ENCODE data around the gene TLN1.

The TLN1 gene, protein sequence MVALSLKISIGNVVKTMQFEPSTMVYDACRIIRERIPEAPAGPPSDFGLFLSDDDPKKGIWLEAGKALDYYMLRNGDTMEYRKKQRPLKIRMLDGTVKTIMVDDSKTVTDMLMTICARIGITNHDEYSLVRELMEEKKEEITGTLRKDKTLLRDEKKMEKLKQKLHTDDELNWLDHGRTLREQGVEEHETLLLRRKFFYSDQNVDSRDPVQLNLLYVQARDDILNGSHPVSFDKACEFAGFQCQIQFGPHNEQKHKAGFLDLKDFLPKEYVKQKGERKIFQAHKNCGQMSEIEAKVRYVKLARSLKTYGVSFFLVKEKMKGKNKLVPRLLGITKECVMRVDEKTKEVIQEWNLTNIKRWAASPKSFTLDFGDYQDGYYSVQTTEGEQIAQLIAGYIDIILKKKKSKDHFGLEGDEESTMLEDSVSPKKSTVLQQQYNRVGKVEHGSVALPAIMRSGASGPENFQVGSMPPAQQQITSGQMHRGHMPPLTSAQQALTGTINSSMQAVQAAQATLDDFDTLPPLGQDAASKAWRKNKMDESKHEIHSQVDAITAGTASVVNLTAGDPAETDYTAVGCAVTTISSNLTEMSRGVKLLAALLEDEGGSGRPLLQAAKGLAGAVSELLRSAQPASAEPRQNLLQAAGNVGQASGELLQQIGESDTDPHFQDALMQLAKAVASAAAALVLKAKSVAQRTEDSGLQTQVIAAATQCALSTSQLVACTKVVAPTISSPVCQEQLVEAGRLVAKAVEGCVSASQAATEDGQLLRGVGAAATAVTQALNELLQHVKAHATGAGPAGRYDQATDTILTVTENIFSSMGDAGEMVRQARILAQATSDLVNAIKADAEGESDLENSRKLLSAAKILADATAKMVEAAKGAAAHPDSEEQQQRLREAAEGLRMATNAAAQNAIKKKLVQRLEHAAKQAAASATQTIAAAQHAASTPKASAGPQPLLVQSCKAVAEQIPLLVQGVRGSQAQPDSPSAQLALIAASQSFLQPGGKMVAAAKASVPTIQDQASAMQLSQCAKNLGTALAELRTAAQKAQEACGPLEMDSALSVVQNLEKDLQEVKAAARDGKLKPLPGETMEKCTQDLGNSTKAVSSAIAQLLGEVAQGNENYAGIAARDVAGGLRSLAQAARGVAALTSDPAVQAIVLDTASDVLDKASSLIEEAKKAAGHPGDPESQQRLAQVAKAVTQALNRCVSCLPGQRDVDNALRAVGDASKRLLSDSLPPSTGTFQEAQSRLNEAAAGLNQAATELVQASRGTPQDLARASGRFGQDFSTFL (N-terminal part only)

DNA sequence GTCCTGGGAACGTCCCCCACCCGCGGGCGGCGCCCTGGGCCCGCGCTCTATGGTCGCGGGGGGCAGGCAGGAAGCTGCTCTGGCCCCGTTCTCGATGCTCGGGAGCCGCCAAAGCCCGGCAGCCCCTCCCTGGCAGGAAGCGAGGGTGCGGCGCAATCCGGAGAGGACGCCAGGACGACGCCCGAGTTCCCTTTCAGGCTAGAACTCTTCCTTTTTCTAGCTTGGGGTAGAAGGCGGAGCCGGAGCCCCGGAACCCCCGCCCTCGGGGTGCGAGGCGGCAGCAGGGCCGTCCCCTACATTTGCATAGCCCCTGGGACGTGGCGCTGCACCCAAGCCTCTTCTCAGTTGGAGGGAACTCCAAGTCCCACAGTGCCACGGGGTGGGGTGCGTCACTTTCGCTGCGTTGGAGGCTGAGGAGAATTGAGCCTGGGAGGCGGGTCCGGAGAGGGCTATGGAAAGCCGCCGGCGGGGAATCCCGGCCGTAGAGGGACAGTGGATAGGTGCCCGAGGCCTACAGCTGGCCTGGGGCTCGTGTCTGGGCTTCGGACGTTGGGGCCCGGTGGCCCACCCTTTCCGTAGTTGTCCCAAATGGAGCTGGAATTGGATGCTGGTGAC, at the start of gene TLN1, which contains the start of gene CREB3:
Gene TLN1, minus strand, starts transcription at position 11 of the 615 bp plus-strand sequence. CDS start 6,501 bp downstream, outside the sequence.
Gene CREB3, plus strand, starts transcription at position 482 of the 615 bp plus-strand sequence. Its CDS starts 107 bp downstream, at position 589.
- Mint-ChIP-seq H3K27ac (peak within 1 kb of the TSS; percentile 92), H3K36me3 (ENCODE audit: low read depth) (peaks cover 17% of the 10 kb centered on the region), H3K27me3 (ENCODE audit: low read depth) (no peaks in the 10 kb centered on the region), H3K4me1 (ENCODE audit: low read depth) (peaks cover 18% of the 10 kb centered on the region), H3K4me3 (peak within 1 kb of the TSS; percentile 93), H3K9me3 (no peaks in the 10 kb centered on the region)

DNA sequence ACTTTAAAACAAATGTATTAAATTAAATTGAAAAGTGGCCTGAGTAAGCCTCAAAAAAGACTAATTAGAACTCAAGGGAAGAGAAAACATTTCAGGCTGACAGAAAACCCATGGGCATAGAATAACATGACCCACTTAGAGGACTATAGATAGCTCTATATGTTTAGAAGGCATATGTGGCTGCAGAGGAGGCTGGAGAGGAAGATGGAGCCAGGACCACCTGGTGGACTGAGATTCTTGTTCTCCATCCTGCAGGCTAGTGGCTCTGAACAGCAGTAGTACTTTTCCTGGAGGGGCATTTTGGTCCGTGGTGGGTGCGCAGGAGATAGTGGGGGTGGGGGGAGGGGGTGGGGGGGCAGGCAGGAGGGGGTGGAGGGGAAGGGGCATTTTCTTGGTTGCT, 49.1 kb upstream of the TLN1 start:
- Mint-ChIP-seq H3K4me3 (no peak overlapping the region), H3K27ac (no peak overlapping the region), H3K36me3 (ENCODE audit: low read depth) (peaks cover 24% of the 10 kb centered on the region), H3K9me3 (no peaks in the 10 kb centered on the region), H3K27me3 (ENCODE audit: low read depth) (no peaks in the 10 kb centered on the region), H3K4me1 (ENCODE audit: low read depth) (no peaks in the 10 kb centered on the region)

DNA sequence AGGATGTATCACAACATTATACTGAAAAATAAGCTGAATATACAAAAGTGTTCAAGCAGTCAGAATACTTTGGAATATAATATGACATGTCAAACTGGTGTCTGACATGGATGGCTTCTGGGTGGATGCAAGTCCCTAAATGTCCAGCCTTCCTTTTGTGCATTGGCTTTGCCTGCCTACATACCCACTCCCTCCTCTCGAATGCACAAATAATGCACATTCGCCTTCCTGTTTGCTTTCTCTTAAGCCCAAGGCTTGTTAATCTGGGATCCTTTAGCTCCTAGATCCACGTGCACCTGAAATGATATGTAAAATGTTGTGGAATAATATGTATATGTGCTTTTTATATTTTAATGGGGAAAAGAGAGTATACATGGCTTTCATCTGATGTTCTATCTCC, 46.5 kb upstream of the TLN1 start:
- Mint-ChIP-seq H3K36me3 (ENCODE audit: low read depth) (peaks cover 12% of the 10 kb centered on the region), H3K4me3 (no peak overlapping the region), H3K27ac (no peak overlapping the region), H3K4me1 (ENCODE audit: low read depth) (no peaks in the 10 kb centered on the region), H3K9me3 (no peaks in the 10 kb centered on the region), H3K27me3 (ENCODE audit: low read depth) (no peaks in the 10 kb centered on the region)

DNA sequence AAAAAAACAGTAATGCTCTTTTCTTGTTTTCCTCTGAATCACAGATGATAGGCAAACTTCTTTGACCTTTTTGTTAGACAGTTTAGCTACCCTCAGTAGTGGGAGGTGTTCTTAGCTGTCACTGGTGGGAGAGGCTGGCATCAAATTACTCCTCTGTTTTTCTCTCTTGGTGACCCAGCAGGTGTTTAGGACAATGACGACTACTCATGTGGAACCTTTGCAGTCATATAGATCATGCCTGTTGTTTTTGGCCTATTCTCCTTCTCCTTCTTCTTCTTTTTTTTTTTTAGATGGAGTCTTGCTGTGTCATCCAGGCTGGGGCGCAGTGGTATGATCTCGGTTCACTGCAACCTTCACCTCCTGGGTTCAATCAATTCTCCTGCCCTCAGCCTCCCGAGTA, 44.0 kb upstream of the TLN1 start:
- no peaks in the 10 kb centered on the region for H3K27me3 Mint-ChIP-seq (ENCODE audit: low read depth)
- H3K27ac Mint-ChIP-seq: no peak overlapping the region
- peaks cover 8% of the 10 kb centered on the region for H3K36me3 Mint-ChIP-seq (ENCODE audit: low read depth)
- H3K9me3 Mint-ChIP-seq: no peaks in the 10 kb centered on the region
- no peak overlapping the region for H3K4me3 Mint-ChIP-seq
- no peaks in the 10 kb centered on the region for H3K4me1 Mint-ChIP-seq (ENCODE audit: low read depth)

DNA sequence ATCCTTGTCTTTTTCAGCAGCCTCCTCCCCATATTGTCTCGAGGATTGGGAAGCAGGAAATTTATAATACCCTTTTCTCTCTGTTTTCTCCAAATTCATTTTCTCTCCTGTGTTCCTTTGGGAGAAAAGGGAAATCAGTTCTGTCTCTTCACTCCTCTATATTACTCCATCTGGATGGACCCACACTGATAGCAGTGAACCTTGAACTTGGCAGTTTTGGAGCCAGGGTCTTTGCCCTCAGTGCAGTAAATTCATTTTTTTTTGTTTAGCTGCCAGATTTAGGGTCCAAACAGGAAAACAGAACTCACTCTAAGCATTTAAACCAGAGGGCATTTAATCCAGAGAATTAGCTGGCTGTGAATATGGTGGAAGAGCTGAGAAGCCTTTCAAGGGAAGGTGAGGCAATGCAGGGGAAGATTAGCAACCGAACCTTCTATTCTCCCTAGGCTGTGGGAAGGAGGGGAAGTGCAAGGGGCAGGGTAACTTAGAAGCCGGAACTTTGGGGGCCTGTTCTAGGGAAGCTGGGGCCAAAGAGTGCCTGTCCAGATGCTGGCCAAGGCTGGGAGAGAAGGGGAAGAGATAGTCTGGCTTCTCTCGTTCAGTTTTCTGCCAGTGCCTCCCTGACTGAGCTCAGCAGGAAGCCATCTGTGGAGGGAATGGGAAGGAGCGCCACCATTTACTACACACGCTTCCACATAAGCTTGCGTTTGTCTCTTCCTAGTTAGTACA, 43.1 kb upstream of the TLN1 start:
- Mint-ChIP-seq H3K9me3 (no peaks in the 10 kb centered on the region), H3K4me3 (no peak overlapping the region), H3K4me1 (ENCODE audit: low read depth) (no peaks in the 10 kb centered on the region), H3K27ac (no peak overlapping the region), H3K27me3 (ENCODE audit: low read depth) (no peaks in the 10 kb centered on the region), H3K36me3 (ENCODE audit: low read depth) (peaks cover 6% of the 10 kb centered on the region)

DNA sequence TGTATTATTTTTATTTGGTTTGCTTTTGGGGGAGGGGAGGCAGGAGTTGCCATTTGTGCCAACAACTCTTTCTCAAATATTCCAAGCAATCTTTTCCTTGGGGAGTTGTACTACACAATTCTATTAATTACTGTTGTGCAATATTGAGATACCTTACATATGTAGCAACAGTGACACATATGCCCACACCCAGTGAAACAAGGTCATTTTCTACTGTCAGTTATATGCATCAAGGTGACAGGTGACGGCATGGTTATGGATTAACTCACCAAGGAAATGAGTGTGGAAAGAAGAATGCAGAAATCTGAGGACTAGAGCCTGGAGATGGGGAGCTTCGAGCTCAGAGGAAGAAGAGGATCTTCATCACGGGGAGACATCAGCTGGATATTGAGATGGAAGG, 39.9 kb upstream of the TLN1 start:
- no peaks in the 10 kb centered on the region for H3K36me3 Mint-ChIP-seq (ENCODE audit: low read depth)
- no peak overlapping the region for H3K4me3 Mint-ChIP-seq
- H3K27me3 Mint-ChIP-seq (ENCODE audit: low read depth): no peaks in the 10 kb centered on the region
- no peak overlapping the region for H3K27ac Mint-ChIP-seq
- H3K9me3 Mint-ChIP-seq: no peaks in the 10 kb centered on the region
- no peaks in the 10 kb centered on the region for H3K4me1 Mint-ChIP-seq (ENCODE audit: low read depth)

DNA sequence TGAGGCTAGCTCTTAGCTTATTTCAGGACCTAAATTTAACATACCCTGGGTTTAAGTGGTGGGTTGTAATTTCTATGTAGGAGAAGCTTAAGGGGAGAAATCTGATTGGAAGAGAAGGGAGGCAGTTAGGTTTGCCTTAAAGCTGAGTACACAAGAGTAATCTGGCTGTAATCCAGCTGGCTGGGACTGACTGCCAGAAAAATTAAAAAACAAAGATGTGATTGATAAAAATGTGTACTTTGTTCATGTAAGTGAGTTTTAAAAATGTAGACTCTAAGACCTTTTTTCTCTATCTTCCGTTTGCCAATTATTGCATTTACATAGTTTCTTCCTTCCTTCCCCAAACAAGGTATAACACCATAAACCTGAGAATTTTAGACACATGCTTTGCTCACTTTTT, 39.5 kb upstream of the TLN1 start:
- Mint-ChIP-seq H3K9me3 (no peaks in the 10 kb centered on the region), H3K27ac (no peak overlapping the region), H3K4me1 (ENCODE audit: low read depth) (no peaks in the 10 kb centered on the region), H3K36me3 (ENCODE audit: low read depth) (no peaks in the 10 kb centered on the region), H3K4me3 (no peak overlapping the region), H3K27me3 (ENCODE audit: low read depth) (no peaks in the 10 kb centered on the region)

DNA sequence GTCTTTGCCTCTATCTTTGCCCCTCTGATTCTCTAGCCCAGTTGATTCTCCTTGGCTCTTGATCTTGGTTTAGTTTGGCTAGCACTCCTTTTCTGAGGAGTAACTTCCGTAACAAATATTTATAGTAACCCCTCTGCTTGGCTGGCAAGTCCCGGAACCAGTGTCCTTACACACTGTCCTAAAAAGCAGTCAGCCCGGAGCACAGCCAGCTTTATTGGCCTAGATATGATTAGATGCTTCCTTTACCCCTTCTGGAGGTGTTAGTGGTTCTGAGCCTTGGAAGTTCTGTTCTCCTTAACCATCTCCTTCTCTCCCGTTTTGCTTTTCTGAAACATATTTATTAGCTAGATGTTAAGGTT, 39.1 kb upstream of the TLN1 start:
- Mint-ChIP-seq H3K27me3 (ENCODE audit: low read depth) (no peaks in the 10 kb centered on the region), H3K9me3 (no peaks in the 10 kb centered on the region), H3K36me3 (ENCODE audit: low read depth) (peaks cover 1% of the 10 kb centered on the region), H3K4me3 (no peak overlapping the region), H3K27ac (no peak overlapping the region), H3K4me1 (ENCODE audit: low read depth) (no peaks in the 10 kb centered on the region)

DNA sequence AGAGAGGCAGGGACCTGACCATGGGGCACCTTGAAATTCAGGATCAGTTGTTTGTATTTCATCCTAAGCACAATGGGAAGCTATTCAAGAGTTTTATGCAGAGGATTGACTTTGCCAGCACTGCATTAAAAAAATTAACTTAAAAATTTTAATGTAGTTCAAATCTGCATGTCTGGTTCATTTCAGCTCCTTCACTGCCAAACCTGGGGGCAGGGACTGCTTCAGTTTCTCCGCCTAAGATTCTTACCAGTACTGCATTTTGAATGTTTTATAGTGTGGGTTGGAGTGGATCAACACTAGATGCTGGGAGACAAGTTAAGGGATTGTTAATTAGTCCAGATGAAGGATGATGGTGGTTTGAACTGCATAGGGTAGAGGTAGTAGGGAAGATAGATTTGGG, 37.8 kb upstream of the TLN1 start:
- Mint-ChIP-seq H3K4me1 (ENCODE audit: low read depth) (no peaks in the 10 kb centered on the region), H3K9me3 (no peaks in the 10 kb centered on the region), H3K4me3 (no peak overlapping the region), H3K36me3 (ENCODE audit: low read depth) (peaks cover 1% of the 10 kb centered on the region), H3K27me3 (ENCODE audit: low read depth) (no peaks in the 10 kb centered on the region), H3K27ac (no peak overlapping the region)

DNA sequence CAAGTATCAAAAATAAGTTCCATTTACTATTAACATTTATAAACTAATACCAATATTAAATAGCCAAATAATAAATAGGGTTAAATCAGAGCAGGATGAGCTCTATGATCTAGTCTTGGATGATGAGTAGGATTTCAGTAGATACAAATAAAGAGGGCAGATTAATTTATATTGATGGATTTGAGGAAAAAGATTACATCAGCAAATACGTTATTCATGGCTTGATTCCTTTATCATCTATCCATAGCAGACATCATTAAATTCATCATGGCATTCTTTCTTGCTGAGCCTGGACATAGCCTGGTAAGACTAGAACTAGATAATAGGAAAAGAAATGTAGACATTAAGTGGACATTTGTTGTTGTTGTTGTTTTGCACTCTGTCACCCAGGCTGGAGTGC, 35.5 kb upstream of the TLN1 start:
- H3K4me1 Mint-ChIP-seq (ENCODE audit: low read depth): no peaks in the 10 kb centered on the region
- H3K4me3 Mint-ChIP-seq: no peak overlapping the region
- no peak overlapping the region for H3K27ac Mint-ChIP-seq
- no peaks in the 10 kb centered on the region for H3K27me3 Mint-ChIP-seq (ENCODE audit: low read depth)
- H3K9me3 Mint-ChIP-seq: no peaks in the 10 kb centered on the region
- peaks cover 3% of the 10 kb centered on the region for H3K36me3 Mint-ChIP-seq (ENCODE audit: low read depth)

DNA sequence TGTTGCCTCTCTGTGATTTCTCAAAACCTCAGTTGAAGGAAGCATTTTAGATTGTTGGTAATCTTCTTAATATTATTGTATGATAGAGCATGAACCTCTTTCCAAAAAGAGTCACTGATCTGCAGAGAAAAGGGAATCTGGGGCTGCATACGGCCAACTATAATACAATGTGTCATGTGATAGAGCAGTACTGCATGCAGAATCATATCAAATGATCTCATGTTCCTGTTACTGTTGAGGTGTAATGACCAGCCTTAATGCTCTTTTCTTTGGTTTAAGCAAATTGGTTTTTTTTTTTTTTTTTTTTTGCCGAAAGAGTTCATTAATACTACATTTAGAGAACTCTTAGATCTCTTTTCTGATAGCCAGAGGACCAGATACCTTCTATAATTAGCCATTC, 35.0 kb upstream of the TLN1 start:
- Mint-ChIP-seq H3K9me3 (no peaks in the 10 kb centered on the region), H3K27me3 (ENCODE audit: low read depth) (no peaks in the 10 kb centered on the region), H3K27ac (no peak overlapping the region), H3K36me3 (ENCODE audit: low read depth) (peaks cover 3% of the 10 kb centered on the region), H3K4me3 (no peak overlapping the region), H3K4me1 (ENCODE audit: low read depth) (no peaks in the 10 kb centered on the region)

DNA sequence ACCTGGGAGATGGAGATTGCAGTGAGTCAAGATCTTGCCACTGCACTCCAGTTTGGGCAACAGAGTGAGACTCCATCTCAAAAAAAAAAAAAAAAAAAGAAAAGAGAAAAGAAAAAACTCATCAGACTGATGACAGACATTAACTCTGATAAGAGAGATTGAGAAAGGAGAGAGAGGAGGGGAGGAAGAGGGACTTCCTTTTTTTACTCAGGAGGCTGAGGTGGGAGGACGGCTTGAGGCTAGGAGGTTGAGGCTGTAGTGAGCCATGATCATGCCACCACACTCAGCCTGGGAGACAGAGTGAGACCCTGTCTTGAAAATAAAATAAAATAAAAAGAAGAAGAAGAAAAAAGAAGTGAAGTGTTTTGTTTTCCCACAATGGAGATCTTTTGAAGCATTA, 31.8 kb upstream of the TLN1 start:
- Mint-ChIP-seq H3K36me3 (ENCODE audit: low read depth) (peaks cover 5% of the 10 kb centered on the region), H3K27me3 (ENCODE audit: low read depth) (no peaks in the 10 kb centered on the region), H3K27ac (no peak overlapping the region), H3K9me3 (no peaks in the 10 kb centered on the region), H3K4me1 (ENCODE audit: low read depth) (peaks cover 9% of the 10 kb centered on the region), H3K4me3 (no peak overlapping the region)

DNA sequence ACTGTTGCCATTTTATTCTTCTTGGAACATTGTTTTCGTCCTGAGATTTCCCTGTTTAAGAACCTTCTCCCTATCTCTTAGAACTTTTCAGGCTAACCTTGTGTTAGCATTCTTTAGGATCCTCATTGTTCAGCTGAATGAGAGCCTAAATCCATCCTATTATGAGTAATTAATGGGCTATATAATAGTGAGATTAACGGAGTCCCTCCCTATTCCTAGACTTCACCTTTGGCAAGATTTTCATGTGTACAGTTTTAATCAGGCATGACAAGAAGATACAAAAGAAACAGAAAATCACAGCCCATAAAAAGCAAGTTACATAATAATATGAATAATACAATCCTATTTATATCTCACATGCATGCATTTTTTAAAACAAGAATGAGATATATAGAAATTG, 31.2 kb upstream of the TLN1 start:
- H3K27me3 Mint-ChIP-seq (ENCODE audit: low read depth): no peaks in the 10 kb centered on the region
- no peak overlapping the region for H3K4me3 Mint-ChIP-seq
- peaks cover 5% of the 10 kb centered on the region for H3K36me3 Mint-ChIP-seq (ENCODE audit: low read depth)
- H3K9me3 Mint-ChIP-seq: no peaks in the 10 kb centered on the region
- no peak overlapping the region for H3K27ac Mint-ChIP-seq
- H3K4me1 Mint-ChIP-seq (ENCODE audit: low read depth): peaks cover 13% of the 10 kb centered on the region

Data from T-helper 1 cell treated with Interleukin-12 subunit alpha and Interleukin-12 subunit beta and Interleukin-4 antibody, amounts not matched to agents 30 μg/mL and 1 μg/mL, for 36 hours (primary cell).